Body of pancreas (tissue), 4 donors: ENCODE results near the gene SLC19A1. TPM values are rescaled to one million over a fixed set of nuclear protein-coding genes. Genes with fewer than 3 reads are reported as not detected.
A peak's percentile ranks its signal among the peaks of the same experiment; 100 is the strongest.
"Not testable (repeated sequence)": the region's sequence is repeated elsewhere in the genome, so short reads cannot be mapped to it uniquely, and the experiment has no call there.

Experiments used
- ATAC-seq: fragments of 150-250 bp; one replicate; pipeline ENCODE4 v1.9.1; 2016
- DNase-seq, 4 donors: peaks; one replicate each; pipeline ENCODE4 v3.0.0-alpha.2; 2019
- H3K27ac ChIP-seq, 4 donors: fragments of 200-600 bp; sonication (generic); 1 replicate in 3 of 4; 2 replicates in 1 of 4; pipeline versions ENCODE4 v1.5.1 to v1.6.1; 2016 to 2019; ENCODE audit warnings: mild to moderate bottlenecking in 1 of 4, mixed read lengths in 1 of 4, moderate library complexity in 1 of 4
- H3K27me3 ChIP-seq, 2 donors: fragments of 200-600 bp; sonication (generic); one replicate each; pipeline ENCODE4 v1.6.0; 2016; ENCODE audit warnings: mild to moderate bottlenecking in 1 of 2
- H3K36me3 ChIP-seq, 2 donors: fragments of 200-600 bp; sonication (generic); replicated peaks in 1 of 2; 2 replicates each; pipeline ENCODE4 v1.5.1; 2016; ENCODE audit warnings: low read depth in 2 of 2; ENCODE audit not compliant: insufficient read depth in 1 of 2
- H3K4me1 ChIP-seq: fragments of 200-600 bp; sonication (generic); one replicate; pipeline ENCODE4 v1.6.0; 2016
- H3K4me3 ChIP-seq, 2 donors: fragments of 200-600 bp; sonication (generic); 1 replicate in 1 of 2; 2 replicates in 1 of 2; pipeline ENCODE4 v1.5.1; 2016 to 2019
- H3K9me3 ChIP-seq, 3 donors: fragments of 200-600 bp; sonication (generic); 1 replicate in 2 of 3; 2 replicates in 1 of 3; pipeline ENCODE4 v1.5.1; 2016
- POLR2A ChIP-seq, 3 donors: fragments of 450-650 bp; IDR thresholded peaks; one replicate each; pipeline ENCODE4 v1.6.1; 2016; ENCODE audit warnings: antibody characterized with exemption in 3 of 3, mild to moderate bottlenecking in 2 of 3
- WGBS, 2 donors: methylation state at CpG; one replicate each; pipeline ENCODE4 v1.1.5; 2017; 5-methylcytosine and 5-hydroxymethylcytosine counted together
- intact Hi-C: fragments of 100-400 bp; cut with DNase I; formaldehyde crosslinking; loops from one replicate; pipeline ENCODE4 v1.15.1; 2023
- total RNA-seq, 2 donors: library from RNA; depleted of rRNA; stranded (reverse); fragments of >200 nt; gene quantifications; one replicate each; pipeline ENCODE4 v1.1.0, GENCODE V29; 2016
- TF ChIP-seq, protein P1 (sequence below), 7 experiments: fragments of 450-650 bp in 4 of 7; fragments of 200-600 bp in 3 of 7; sonication (generic) in 3 of 7; IDR thresholded peaks; one replicate each; pipeline ENCODE4 v1.5.1; 2016 to 2019; ENCODE audit warnings: antibody characterized with exemption in 7 of 7

SLC19A1 gene
- total RNA-seq, 2 donors from 2014 or later = 2.6 to 7.0 TPM

- WGBS, 2 donors = 64 to 89% methylated on average over 3 to 32 of the region's 33 CpGs
- intact Hi-C loops = no loop called here
- TF ChIP-seq POLR2A (IDR thresholded peaks at IDR 0.05) = no peak
- TF ChIP-seq, protein P1, sequence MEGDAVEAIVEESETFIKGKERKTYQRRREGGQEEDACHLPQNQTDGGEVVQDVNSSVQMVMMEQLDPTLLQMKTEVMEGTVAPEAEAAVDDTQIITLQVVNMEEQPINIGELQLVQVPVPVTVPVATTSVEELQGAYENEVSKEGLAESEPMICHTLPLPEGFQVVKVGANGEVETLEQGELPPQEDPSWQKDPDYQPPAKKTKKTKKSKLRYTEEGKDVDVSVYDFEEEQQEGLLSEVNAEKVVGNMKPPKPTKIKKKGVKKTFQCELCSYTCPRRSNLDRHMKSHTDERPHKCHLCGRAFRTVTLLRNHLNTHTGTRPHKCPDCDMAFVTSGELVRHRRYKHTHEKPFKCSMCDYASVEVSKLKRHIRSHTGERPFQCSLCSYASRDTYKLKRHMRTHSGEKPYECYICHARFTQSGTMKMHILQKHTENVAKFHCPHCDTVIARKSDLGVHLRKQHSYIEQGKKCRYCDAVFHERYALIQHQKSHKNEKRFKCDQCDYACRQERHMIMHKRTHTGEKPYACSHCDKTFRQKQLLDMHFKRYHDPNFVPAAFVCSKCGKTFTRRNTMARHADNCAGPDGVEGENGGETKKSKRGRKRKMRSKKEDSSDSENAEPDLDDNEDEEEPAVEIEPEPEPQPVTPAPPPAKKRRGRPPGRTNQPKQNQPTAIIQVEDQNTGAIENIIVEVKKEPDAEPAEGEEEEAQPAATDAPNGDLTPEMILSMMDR (IDR thresholded peaks at IDR 0.05) = no peak
- H3K27me3 ChIP-seq = no peaks in the 10 kb centered on the region
- no peak overlapping the region for H3K27ac ChIP-seq
- no peak overlapping the region for H3K4me3 ChIP-seq
- H3K4me1 ChIP-seq = no peaks in the 10 kb centered on the region
- H3K36me3 ChIP-seq = no peaks in the 10 kb centered on the region
- ATAC-seq (no peak), DNase-seq (peak in 2 of 4 donors; percentile 42 to 61)
- H3K9me3 ChIP-seq = no peaks in the 10 kb centered on the region
These were observed 36.7 kb downstream of the SLC19A1 start for GRCh38 chr21:45505416-45506021.

DNA sequence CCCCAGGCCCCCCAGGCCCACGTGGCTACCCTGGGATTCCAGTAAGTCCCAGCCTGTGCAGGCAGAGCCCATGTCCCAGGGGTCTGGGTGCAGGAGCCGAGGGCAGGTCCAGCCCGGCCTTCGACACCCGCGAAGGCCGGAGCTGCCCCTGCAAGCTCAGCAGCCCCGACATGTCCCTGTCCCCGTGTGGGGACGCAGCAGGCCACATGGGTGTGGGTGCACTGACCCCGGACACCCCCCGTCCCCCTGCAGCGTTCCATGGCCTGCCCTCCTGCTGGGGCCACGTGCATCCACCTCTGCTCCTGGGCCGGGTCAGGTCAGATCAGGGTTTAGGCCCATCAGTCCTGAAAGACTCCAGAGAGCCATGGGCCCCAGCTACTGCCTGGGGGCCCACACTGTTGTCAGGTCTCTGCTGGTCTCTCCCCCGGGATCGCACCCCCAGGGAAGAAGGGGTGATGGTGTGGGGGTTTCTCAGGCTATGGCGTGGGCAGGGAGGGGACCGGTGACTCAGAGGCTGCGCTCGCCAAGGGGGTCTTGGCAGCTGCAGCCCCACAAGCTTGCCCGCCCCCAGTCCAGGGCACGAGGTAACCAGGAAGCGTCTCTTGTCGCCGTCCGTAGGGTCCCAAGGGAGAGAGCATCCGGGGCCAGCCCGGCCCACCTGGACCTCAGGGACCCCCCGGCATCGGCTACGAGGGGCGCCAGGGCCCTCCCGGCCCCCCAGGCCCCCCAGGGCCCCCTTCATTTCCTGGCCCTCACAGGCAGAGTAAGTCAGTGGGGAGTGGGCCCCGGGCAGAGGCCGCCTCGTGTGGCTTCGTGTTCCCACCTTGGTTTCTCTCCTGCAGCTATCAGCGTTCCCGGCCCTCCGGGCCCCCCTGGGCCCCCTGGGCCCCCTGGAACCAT lies 37.5 kb downstream of the SLC19A1 start:
- 83% methylated on average over 41 of the region's 41 CpGs; no CpG with 5 or more reads in 1 of the 2 donors for WGBS, 2 donors
- H3K4me1 ChIP-seq = no peaks in the 10 kb centered on the region
- ATAC-seq (no peak), DNase-seq (peak in 1 of 4 donors; percentile 9)
- H3K9me3 ChIP-seq = no peaks in the 10 kb centered on the region
- no peaks in the 10 kb centered on the region for H3K36me3 ChIP-seq
- no peak overlapping the region for H3K27ac ChIP-seq
- no peak overlapping the region for H3K4me3 ChIP-seq
- intact Hi-C loops = no loop called here
- H3K27me3 ChIP-seq = no peaks in the 10 kb centered on the region
- TF ChIP-seq, protein P1 (IDR thresholded peaks at IDR 0.05) = no peak
- no peak for TF ChIP-seq POLR2A (IDR thresholded peaks at IDR 0.05)

DNA sequence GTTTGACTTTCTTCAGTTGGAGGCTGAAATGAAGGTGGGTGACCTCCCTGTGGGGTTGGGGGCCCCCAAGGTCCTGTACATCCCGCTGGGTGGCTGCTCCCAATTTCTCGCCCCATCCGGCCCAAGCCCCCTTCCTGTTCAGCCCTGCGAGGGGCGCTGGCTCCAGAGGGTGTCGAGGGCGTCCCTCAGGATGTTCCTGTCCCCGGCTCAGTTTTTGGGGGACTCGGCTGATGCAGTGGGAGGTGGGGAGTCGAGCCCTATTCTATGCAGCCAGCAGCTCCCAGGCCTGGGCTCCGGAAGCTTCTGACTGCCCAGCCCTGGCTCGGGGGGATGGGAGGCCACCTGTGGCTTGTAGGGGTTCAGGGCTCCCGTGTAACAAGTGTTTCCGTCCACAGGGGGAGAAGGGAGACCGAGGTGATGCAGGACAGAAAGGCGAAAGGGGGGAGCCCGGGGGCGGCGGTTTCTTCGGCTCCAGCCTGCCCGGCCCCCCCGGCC lies 38.2 kb downstream of the SLC19A1 start:
- Histone ChIP-seq H3K4me1 (no peaks in the 10 kb centered on the region), H3K27me3 (no peaks in the 10 kb centered on the region), H3K9me3 (no peaks in the 10 kb centered on the region), H3K27ac (no peak overlapping the region), H3K4me3 (no peak overlapping the region), H3K36me3 (no peaks in the 10 kb centered on the region)
- 74 to 83% methylated on average over 9 to 22 of the region's 22 CpGs for WGBS, 2 donors
- TF ChIP-seq, protein P1 (IDR thresholded peaks at IDR 0.05) = no peak
- TF ChIP-seq POLR2A (IDR thresholded peaks at IDR 0.05) = no peak
- no peak for ATAC-seq
- intact Hi-C loops = no loop called here
- peak in 1 of 4 donors; percentile 7 for DNase-seq

DNA sequence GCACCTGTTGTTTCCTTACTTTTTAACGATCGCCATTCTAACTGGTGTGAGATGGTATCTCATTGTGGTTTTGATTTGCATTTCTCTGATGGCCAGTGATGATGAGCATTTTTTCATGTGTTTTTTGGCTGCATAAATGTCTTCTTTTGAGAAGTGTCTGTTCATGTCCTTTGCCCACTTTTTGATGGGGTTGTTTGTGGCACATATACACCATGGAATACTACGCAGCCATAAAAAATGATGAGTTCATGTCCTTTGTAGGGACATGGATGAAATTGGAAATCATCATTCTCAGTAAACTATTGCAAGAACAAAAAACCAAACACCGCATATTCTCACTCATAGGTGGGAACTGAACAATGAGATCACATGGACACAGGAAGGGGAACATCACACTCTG lies 39.0 kb downstream of the SLC19A1 start:
- ATAC-seq, DNase-seq, H3K4me3 ChIP-seq, H3K27ac ChIP-seq, intact Hi-C loops, H3K4me1 ChIP-seq, H3K27me3 ChIP-seq, H3K9me3 ChIP-seq, H3K36me3 ChIP-seq: not testable (repeated sequence)
- WGBS, 2 donors = 90 to 92% methylated on average over 3 of the region's 4 CpGs

GRCh38 chr21:45502600-45502999 lies 39.6 kb downstream of the SLC19A1 start:
- H3K4me1 ChIP-seq = no peaks in the 10 kb centered on the region
- TF ChIP-seq, protein P1 (IDR thresholded peaks at IDR 0.05) = no peak
- no peak for TF ChIP-seq POLR2A (IDR thresholded peaks at IDR 0.05)
- intact Hi-C loops = no loop called here
- H3K4me3 ChIP-seq = no peak overlapping the region
- 75 to 84% methylated on average over 10 of the region's 10 CpGs for whole genome bisulfite sequencing, 2 donors
- DNase-seq (no peak), ATAC-seq (no peak)
- no peak overlapping the region for H3K27ac ChIP-seq
- no peaks in the 10 kb centered on the region for H3K27me3 ChIP-seq
- no peaks in the 10 kb centered on the region for H3K9me3 ChIP-seq
- H3K36me3 ChIP-seq = no peaks in the 10 kb centered on the region
